Chondrocyte (in vitro differentiated cells): ENCODE results near the gene SESTD1. TPM values are rescaled to one million over a fixed set of nuclear protein-coding genes. Genes with fewer than 3 reads are reported as not detected.

Experiments used
- DNase-seq: peaks from one replicate; pipeline ENCODE4 v3.0.0; 2021; ENCODE audit warnings: mixed read lengths, low spot score
- H3K27ac Mint-ChIP-seq: one replicate; pipeline ENCODE4 v1.8.0; 2021; ENCODE audit warnings: mild to moderate bottlenecking, moderate library complexity, mixed read lengths; ENCODE audit not compliant: unreplicated experiment
- H3K27me3 Mint-ChIP-seq: 2 replicates; pipeline ENCODE4 v1.8.0; 2021; ENCODE audit warnings: low read depth, mixed read lengths
- H3K36me3 Mint-ChIP-seq: 2 replicates; pipeline ENCODE4 v1.8.0; 2021; ENCODE audit warnings: low read depth, mixed read lengths
- H3K4me1 Mint-ChIP-seq: 2 replicates; pipeline ENCODE4 v1.8.0; 2021; ENCODE audit warnings: low read depth, mild to moderate bottlenecking, mixed read lengths
- H3K4me3 Mint-ChIP-seq: one replicate; pipeline ENCODE4 v1.8.0; 2021; ENCODE audit warnings: mild to moderate bottlenecking, moderate library complexity, mixed read lengths; ENCODE audit not compliant: unreplicated experiment
- H3K9me3 Mint-ChIP-seq: 2 replicates; pipeline ENCODE4 v1.8.0; 2021; ENCODE audit warnings: low read depth, mixed read lengths
- CTCF ChIP-seq: fragments of 200-600 bp; sonication (generic); IDR thresholded peaks from 2 replicates; pipeline ENCODE4 v1.5.0; 2021; ENCODE audit warnings: antibody characterized with exemption, mild to moderate bottlenecking, moderate library complexity
- long read RNA-seq: library from polyadenylated mRNA; stranded (forward); transcript quantifications from one replicate; pipeline ENCODE4 v2.0.0, GENCODE V29; 2021
- total RNA-seq: library from RNA; stranded (reverse); gene quantifications from 3 replicates; pipeline ENCODE4 v1.2.1, GENCODE V29; 2021

SESTD1 gene
- total RNA-seq: 67.0 to 101 TPM (median 97.7 TPM) in 3 replicates
- long read RNA-seq, full-length matches to known transcripts: 58 of 75 reads
- long read RNA-seq, partial matches to known transcripts: 1 of 75 reads
- long read RNA-seq, other reads (novel, unspliced or antisense): 16 of 75 reads

- Mint-ChIP-seq H3K4me3 (peak within 1 kb of the TSS; percentile 91), H3K27ac (peak within 1 kb of the TSS; percentile 95), H3K27me3 (no peaks in the 10 kb centered on the region), H3K4me1 (peaks cover 50% of the 10 kb centered on the region), H3K9me3 (no peaks in the 10 kb centered on the region), H3K36me3 (no peaks in the 10 kb centered on the region)
- no peak for TF ChIP-seq CTCF
- no peak for DNase-seq
Observed at GRCh38 chr2:179264368-179265081, at the start of gene SESTD1. Gene SESTD1 (minus strand): TSS chr2:179264832. CDS start chr2:179191841, 72,991 bp downstream.

GRCh38 chr2:179313057-179313456 lies 48.4 kb upstream of the SESTD1 start:
- Mint-ChIP-seq H3K27me3 (peaks cover 15% of the 10 kb centered on the region), H3K4me1 (peaks cover 6% of the 10 kb centered on the region), H3K27ac (no peak overlapping the region), H3K36me3 (peaks cover 11% of the 10 kb centered on the region), H3K4me3 (no peak overlapping the region), H3K9me3 (peaks cover 12% of the 10 kb centered on the region)
- no peak for DNase-seq
- TF ChIP-seq CTCF: no peak

- Mint-ChIP-seq H3K4me1 (peaks cover 6% of the 10 kb centered on the region), H3K9me3 (peaks cover 6% of the 10 kb centered on the region), H3K27me3 (peaks cover 4% of the 10 kb centered on the region), H3K27ac (no peak overlapping the region), H3K4me3 (no peak overlapping the region), H3K36me3 (peaks cover 5% of the 10 kb centered on the region)
- no peak for DNase-seq
- no peak for TF ChIP-seq CTCF
Observed at GRCh38 chr2:179311101-179311500, 46.5 kb upstream of the SESTD1 start.

GRCh38 chr2:179307616-179308371 lies 43.2 kb upstream of the SESTD1 start:
- Mint-ChIP-seq H3K4me3 (no peak overlapping the region), H3K27ac (no peak overlapping the region), H3K36me3 (no peaks in the 10 kb centered on the region), H3K27me3 (peaks cover 2% of the 10 kb centered on the region), H3K4me1 (peaks cover 6% of the 10 kb centered on the region), H3K9me3 (no peaks in the 10 kb centered on the region)
- no peak for TF ChIP-seq CTCF
- no peak for DNase-seq

- no peak overlapping the region for H3K27ac Mint-ChIP-seq
- H3K9me3 Mint-ChIP-seq: peaks cover 3% of the 10 kb centered on the region
- no peak overlapping the region for H3K4me3 Mint-ChIP-seq
- H3K36me3 Mint-ChIP-seq: no peaks in the 10 kb centered on the region
- no peak for DNase-seq
- TF ChIP-seq CTCF: no peak
- no peaks in the 10 kb centered on the region for H3K27me3 Mint-ChIP-seq
- H3K4me1 Mint-ChIP-seq: no peaks in the 10 kb centered on the region
Observed at GRCh38 chr2:179305125-179305524, 40.5 kb upstream of the SESTD1 start.
